SU-DHL-6 (cell line): Measurements from ENCODE around the gene RADIL.

ENCODE experiments used
- H2AFZ ChIP-seq: fragments of 200-600 bp; sonication (generic); 2 replicates; pipeline ENCODE4 v1.6.1; 2014; ENCODE audit warnings: low read depth, mild to moderate bottlenecking, moderate library complexity, mixed read lengths, antibody characterized with exemption, low read length; ENCODE audit not compliant: severe bottlenecking
- H3F3A ChIP-seq: fragments of 200-600 bp; shearing (Covaris generic); 2 replicates; pipeline ENCODE4 v1.6.0; 2016; ENCODE audit warnings: antibody characterized with exemption, mild to moderate bottlenecking; ENCODE audit not compliant: insufficient read depth
- H3K27ac ChIP-seq: fragments of 200-600 bp; sonication (generic); 2 replicates; pipeline ENCODE4 v1.5.1; 2016; ENCODE audit warnings: low read depth, mild to moderate bottlenecking, low read length, moderate library complexity, mixed read lengths
- H3K27me3 ChIP-seq: fragments of 200-600 bp; sonication (generic), shearing (Covaris generic); 2 replicates; pipeline ENCODE4 v1.6.0; 2014; ENCODE audit warnings: mild to moderate bottlenecking, low read length
- H3K36me3 ChIP-seq: fragments of 200-600 bp; sonication (generic); 2 replicates; pipeline ENCODE4 v1.6.1; 2014; ENCODE audit warnings: mild to moderate bottlenecking, low read length, mixed read lengths
- H3K4me2 ChIP-seq: fragments of 300-600, 200-600 bp; shearing (Covaris generic), sonication (generic); 2 replicates; pipeline ENCODE4 v1.6.0; 2014; ENCODE audit warnings: low read length, low read depth, mild to moderate bottlenecking; ENCODE audit not compliant: poor library complexity, severe bottlenecking
- H3K4me3 ChIP-seq: fragments of 200-600 bp; sonication (generic); 2 replicates; pipeline ENCODE4 v1.5.1; 2014; ENCODE audit warnings: antibody characterized with exemption, low read length, mild to moderate bottlenecking, mixed read lengths; ENCODE audit not compliant: insufficient read depth, poor library complexity, severe bottlenecking
- H3K79me2 ChIP-seq: fragments of 200-600 bp; sonication (generic); 2 replicates; pipeline ENCODE4 v1.6.1; 2014; ENCODE audit warnings: mild to moderate bottlenecking, low read length, moderate library complexity; ENCODE audit not compliant: insufficient read depth
- H3K9ac ChIP-seq: fragments of 200-600 bp; sonication (generic); 2 replicates; pipeline ENCODE4 v1.7.0; 2014; ENCODE audit warnings: mild to moderate bottlenecking, low read length
- H3K9me2 ChIP-seq: fragments of 200-600 bp; sonication (generic); replicated peaks from 2 replicates; pipeline ENCODE4 v1.6.1; 2014; ENCODE audit warnings: low read length; ENCODE audit not compliant: insufficient read depth
- H3K9me3 ChIP-seq: fragments of 200-600 bp; sonication (generic); 2 replicates; pipeline ENCODE4 v1.6.1; 2014; ENCODE audit warnings: low read length, mixed read lengths; ENCODE audit not compliant: insufficient read depth
- H4K20me1 ChIP-seq: fragments of 200-600 bp; sonication (generic); 2 replicates; pipeline ENCODE4 v1.6.1; 2014; ENCODE audit warnings: low read depth, mild to moderate bottlenecking, antibody characterized with exemption, low read length, moderate library complexity, mixed read lengths
- EZH2phosphoT487 ChIP-seq: fragments of 200-600 bp; sonication (generic), shearing (Covaris generic); conservative IDR thresholded peaks from 2 replicates; pipeline ENCODE4 v1.6.1; 2018; ENCODE audit warnings: mild to moderate bottlenecking, antibody characterized with exemption, low read length, moderate library complexity, mixed read lengths
- TF ChIP-seq, protein P1 (sequence below): fragments of 200-600 bp; sonication (generic); IDR thresholded peaks from one replicate; pipeline ENCODE4 v1.5.1; 2017; ENCODE audit warnings: antibody characterized with exemption, mild to moderate bottlenecking, low read length, moderate library complexity; ENCODE audit not compliant: insufficient read depth, poor library complexity, severe bottlenecking

Gene RADIL

GRCh38 chr7:4808026-4808425, 75.5 kb downstream of the RADIL start:
- Histone ChIP-seq H3K27me3 (no peaks in the 10 kb centered on the region), H3K4me3 (no peak overlapping the region), H3K79me2 (no peaks in the 10 kb centered on the region), H4K20me1 (no peaks in the 10 kb centered on the region), H3K4me2 (no peak overlapping the region), H3K27ac (no peak overlapping the region), H3F3A (no peaks in the 10 kb centered on the region), H3K36me3 (no peaks in the 10 kb centered on the region), H3K9ac (no peak overlapping the region), H2AFZ (no peak overlapping the region), H3K9me3 (no peaks in the 10 kb centered on the region), H3K9me2 (no peaks in the 10 kb centered on the region)
- TF ChIP-seq, protein P1, sequence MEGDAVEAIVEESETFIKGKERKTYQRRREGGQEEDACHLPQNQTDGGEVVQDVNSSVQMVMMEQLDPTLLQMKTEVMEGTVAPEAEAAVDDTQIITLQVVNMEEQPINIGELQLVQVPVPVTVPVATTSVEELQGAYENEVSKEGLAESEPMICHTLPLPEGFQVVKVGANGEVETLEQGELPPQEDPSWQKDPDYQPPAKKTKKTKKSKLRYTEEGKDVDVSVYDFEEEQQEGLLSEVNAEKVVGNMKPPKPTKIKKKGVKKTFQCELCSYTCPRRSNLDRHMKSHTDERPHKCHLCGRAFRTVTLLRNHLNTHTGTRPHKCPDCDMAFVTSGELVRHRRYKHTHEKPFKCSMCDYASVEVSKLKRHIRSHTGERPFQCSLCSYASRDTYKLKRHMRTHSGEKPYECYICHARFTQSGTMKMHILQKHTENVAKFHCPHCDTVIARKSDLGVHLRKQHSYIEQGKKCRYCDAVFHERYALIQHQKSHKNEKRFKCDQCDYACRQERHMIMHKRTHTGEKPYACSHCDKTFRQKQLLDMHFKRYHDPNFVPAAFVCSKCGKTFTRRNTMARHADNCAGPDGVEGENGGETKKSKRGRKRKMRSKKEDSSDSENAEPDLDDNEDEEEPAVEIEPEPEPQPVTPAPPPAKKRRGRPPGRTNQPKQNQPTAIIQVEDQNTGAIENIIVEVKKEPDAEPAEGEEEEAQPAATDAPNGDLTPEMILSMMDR: no peak
- no peak for TF ChIP-seq EZH2phosphoT487

DNA sequence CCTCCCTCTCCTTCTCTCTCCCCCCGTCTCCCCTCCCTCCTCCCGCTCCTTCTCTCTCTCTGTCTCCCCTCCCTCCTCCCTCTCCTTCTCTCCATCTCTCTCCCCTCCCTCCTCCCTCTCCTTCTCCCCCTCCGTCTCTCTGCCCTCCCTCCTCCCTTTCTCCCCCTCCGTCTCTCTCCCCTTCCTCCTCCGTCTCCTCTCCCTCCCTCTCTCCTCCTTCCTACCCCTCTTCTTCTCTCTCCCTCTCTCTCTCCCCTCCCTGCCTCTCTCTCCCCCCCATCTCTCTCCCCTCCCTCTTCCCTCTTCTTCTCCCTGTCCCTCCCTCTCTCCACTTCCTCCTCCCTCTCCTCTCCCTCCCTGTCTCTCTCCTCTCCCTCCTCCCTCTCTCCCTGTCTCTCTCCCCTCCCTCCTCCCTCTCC, 75.9 kb downstream of the RADIL start:
- no peaks in the 10 kb centered on the region for H3K9me2 ChIP-seq
- H3K4me2 ChIP-seq: no peak overlapping the region
- H3K9me3 ChIP-seq: no peaks in the 10 kb centered on the region
- no peaks in the 10 kb centered on the region for H3K79me2 ChIP-seq
- H3K27ac ChIP-seq: no peak overlapping the region
- H4K20me1 ChIP-seq: no peaks in the 10 kb centered on the region
- H2AFZ ChIP-seq: no peak overlapping the region
- no peaks in the 10 kb centered on the region for H3K36me3 ChIP-seq
- no peaks in the 10 kb centered on the region for H3F3A ChIP-seq
- H3K27me3 ChIP-seq: no peaks in the 10 kb centered on the region
- H3K9ac ChIP-seq: no peak overlapping the region
- no peak for TF ChIP-seq EZH2phosphoT487
- TF ChIP-seq, protein P1: no peak
- no peak overlapping the region for H3K4me3 ChIP-seq

DNA sequence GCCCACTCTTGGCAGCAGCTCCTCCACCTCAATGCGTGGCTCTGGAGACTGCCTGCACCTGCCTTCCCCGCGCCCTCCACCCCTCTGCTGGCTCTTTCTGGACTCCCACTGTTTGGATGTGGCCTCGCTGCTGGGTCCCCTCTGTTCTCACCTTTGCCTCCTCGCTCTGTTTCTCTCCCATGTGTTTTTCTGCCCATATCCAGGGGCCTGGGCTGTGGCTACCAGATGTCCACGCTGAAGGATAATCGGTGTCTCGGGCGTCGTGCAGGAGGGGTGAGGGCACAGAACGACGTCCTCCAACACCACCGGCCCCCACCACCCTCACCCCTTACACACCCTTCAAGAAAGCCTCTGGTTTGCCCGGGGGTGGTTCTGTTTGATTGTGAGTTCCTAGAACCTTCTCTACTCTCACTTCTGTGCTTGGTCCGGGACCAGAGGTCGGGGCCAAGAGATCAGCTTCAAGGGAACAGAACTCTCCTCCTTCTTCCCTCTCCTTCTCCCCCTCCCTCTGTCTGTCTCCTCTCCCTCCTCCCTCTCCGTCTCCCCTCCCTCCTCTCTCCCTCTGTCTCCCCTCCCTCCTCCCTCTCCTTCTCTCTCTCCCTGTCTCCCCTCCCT, 76.4 kb downstream of the RADIL start:
- H3K36me3 ChIP-seq: no peaks in the 10 kb centered on the region
- no peaks in the 10 kb centered on the region for H3K9me2 ChIP-seq
- no peaks in the 10 kb centered on the region for H3K9me3 ChIP-seq
- no peak overlapping the region for H3K4me3 ChIP-seq
- no peak overlapping the region for H3K4me2 ChIP-seq
- H3F3A ChIP-seq: no peaks in the 10 kb centered on the region
- H4K20me1 ChIP-seq: no peaks in the 10 kb centered on the region
- no peak overlapping the region for H3K27ac ChIP-seq
- H2AFZ ChIP-seq: no peak overlapping the region
- H3K27me3 ChIP-seq: no peaks in the 10 kb centered on the region
- no peak overlapping the region for H3K9ac ChIP-seq
- TF ChIP-seq, protein P1: no peak
- TF ChIP-seq EZH2phosphoT487: no peak
- no peaks in the 10 kb centered on the region for H3K79me2 ChIP-seq
